Posterior vena cava (tissue), 2 donors: ENCODE results near the gene SGMS1. TPM values are rescaled to one million over a fixed set of nuclear protein-coding genes. Genes with fewer than 3 reads are reported as not detected.
"Not testable (repeated sequence)": the region's sequence is repeated elsewhere in the genome, so short reads cannot be mapped to it uniquely, and the experiment has no call there.

ENCODE experiments used
- DNase-seq: peaks from one replicate; pipeline ENCODE4 v3.0.0-alpha.2; 2020; ENCODE audit warnings: low spot score
- intact Hi-C, 2 donors: fragments of 100-400 bp; cut with DNase I; formaldehyde crosslinking; loops; one replicate each; pipeline versions ENCODE4 v1.14.1 to v1.14.2; 2022 to 2023
- total RNA-seq, 2 donors: library from RNA; stranded (reverse); fragmentation: NEBNext Ultra II Directional; extraction: Animal tissue kit (Norgen Biotek cat#: 25700); gene quantifications; one replicate each; pipeline ENCODE4 v1.2.1, GENCODE V29; 2021
- donor health status: DM: yes; HTN: yes; CAD: no.
- donor health status: DM: yes; HTN: yes; CAD: no.

SGMS1 gene
- total RNA-seq, 2 donors from 2014 or later = 33.7 to 37.5 TPM

- intact Hi-C loops = no loop called here
- no peak for DNase-seq
Observed at GRCh38 chr10:50280049-50280841, 343.5 kb downstream of the SGMS1 start.

DNA sequence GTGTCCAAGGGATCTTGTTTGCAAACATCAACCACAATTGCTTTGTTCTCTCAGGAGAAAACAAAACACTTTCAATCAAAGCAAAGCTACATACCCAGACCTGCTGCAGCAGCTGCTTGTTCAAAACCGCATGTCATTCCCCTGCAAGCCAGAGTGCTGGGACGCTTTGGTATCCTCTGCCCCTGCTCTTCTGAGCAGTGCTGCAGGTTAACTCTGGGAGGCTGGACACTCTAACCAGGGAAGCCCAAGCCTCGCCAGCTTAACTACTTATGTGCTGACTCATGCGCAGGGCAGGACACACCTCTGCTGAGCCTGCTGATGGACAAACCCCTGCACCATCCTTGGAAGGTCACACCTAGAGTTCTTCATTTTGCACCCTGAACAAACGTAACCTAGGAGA lies 344.3 kb downstream of the SGMS1 start:
- intact Hi-C loops = no loop called here
- DNase-seq = no peak

DNA sequence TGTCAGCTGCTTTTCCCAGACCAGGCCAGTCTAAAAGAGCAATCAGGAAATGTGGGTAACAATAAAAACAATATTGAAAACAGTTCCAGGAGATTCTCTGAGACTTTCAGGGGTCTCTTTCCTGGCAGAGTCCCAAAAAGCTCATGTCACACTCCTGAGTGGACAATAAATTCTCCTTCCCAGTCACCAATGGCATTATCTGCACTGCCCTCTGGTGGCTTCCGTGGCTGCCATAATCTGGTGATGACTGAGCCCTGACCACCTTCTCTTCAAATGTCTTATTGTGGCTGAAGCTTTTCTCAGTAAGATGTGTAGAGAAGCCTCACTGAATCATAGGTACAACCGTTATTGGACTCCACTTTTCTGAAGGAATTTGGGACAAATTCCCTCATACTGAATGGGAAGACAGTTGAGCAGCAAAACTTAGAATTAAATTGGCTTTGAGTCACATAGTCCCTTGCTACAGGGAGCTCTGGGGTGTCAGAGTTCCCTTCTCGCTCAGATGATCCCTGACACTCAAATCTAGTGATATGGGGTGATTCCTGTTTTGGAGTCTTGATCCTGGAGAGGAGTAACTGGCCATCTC lies 348.0 kb downstream of the SGMS1 start:
- intact Hi-C loops = no loop called here
- no peak for DNase-seq

- intact Hi-C loops = no loop called here
- DNase-seq = no peak
Observed at GRCh38 chr10:50272531-50272930, 351.2 kb downstream of the SGMS1 start.

DNA sequence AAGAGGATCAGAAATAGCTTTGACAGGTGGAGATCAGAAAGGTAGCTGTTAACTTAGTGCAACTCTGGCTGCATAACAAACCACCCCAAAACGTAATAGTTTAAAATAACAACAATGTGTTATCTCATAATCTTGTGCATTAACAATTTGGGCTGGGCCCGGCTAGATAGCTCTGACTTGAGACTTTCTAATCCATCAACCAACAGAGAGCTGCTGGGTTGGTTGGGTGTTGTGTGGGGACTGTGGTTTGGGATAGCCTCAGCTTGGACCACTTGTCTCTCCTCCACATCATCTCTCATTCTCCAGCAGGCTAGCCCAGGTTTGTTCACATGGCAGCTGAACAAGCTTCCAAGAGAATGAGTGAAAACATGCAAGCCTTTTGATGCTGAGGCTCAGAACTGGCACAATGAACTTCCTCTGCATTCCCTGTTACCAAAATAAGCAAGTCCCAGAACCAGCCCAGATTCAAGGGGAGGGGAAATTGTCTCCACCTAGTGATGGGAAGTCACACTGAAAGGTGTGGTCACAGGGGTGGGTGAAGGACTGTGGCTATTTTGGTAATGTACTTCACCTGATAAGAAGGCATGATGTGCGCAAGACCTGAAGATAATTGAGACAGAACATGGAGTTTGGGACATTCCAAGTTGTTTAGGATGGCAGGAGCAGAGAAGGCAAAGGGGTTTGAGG lies 352.0 kb downstream of the SGMS1 start:
- intact Hi-C loops = no loop called here
- no peak for DNase-seq

- DNase-seq = not testable (repeated sequence)
Observed at GRCh38 chr10:50267877-50268276, 355.9 kb downstream of the SGMS1 start.

GRCh38 chr10:50262625-50263024 lies 361.1 kb downstream of the SGMS1 start:
- intact Hi-C loops = not testable (repeated sequence)
- DNase-seq = peak; percentile 76

More at GRCh38 chr10:50267877-50268276, 355.9 kb downstream of the SGMS1 start:
- intact Hi-C loops = not testable (repeated sequence)

- intact Hi-C loops = no loop called here
- DNase-seq = no peak
Observed at GRCh38 chr10:50260791-50261281, 362.9 kb downstream of the SGMS1 start.

Other genes starting within 250 kb of the SGMS1 start
- gene ASAH2B, start 116.0 kb upstream of the SGMS1 start, total RNA-seq = 1 to 10 TPM; 2.8 to 3.6 TPM